Measurements from ENCODE around the gene SULT1E1. TPM values are rescaled to one million over a fixed set of nuclear protein-coding genes. Genes with fewer than 3 reads are reported as not detected.
A peak's percentile ranks its signal among the peaks of the same experiment; 100 is the strongest.
"Not testable (repeated sequence)": the region's sequence is repeated elsewhere in the genome, so short reads cannot be mapped to it uniquely, and the experiment has no call there.

SULT1E1 gene
- total RNA-seq, 2 experiments from 2014 or later: not detected

DNA sequence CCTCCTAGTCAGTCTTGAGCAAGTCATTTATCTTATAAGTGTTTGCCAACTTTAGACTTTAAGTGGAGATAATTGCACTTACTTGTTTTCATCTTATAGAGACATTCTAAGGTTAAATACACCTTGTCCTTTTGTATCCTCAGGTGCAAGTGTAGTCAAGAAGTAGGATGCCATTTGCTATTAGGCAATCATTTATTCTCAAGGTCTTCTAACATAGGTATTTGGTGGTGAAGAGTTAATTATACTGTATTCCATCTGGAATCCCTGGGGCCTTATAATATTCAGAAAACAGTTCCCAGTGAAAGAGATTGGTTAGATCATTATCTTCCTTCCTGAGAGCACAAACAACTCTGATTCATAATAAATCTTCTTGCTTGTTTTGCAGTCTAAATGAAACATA, 23.7 kb downstream of the SULT1E1 start:
- no peak overlapping the region for H3K4me3 Mint-ChIP-seq

DNA sequence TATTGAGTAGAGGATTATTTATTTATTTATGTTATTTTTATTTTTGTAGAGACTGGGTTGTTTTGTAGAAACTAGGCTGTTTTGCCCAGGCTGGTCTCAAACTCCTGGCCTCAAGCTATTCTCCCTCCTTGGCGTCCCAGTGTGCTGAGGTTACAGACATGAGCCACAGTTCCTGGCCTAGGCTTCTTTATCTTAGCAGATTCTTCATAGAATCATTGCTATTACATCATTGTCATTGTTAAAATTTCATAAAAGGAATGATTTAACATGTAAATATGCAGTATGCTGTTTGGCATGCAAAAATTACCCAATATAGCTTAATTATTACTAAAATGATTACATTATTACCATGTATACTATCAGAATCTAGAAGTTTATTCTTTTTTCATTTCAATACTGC, 24.2 kb downstream of the SULT1E1 start:
- ATAC-seq (no peak), DNase-seq (no peak)
- Mint-ChIP-seq H3K4me1 (ENCODE audit: low read depth) (peaks cover 11% of the 10 kb centered on the region), H3K27ac (no peak overlapping the region), H3K9me3 (ENCODE audit: insufficient read depth) (no peaks in the 10 kb centered on the region), H3K27me3 (ENCODE audit: low read depth) (no peaks in the 10 kb centered on the region), H3K36me3 (ENCODE audit: low read depth) (no peaks in the 10 kb centered on the region), H3K4me3 (no peak overlapping the region)
- ChIA-PET POLR2A (no interaction called here), CTCF (no interaction called here)

More for the DNA sequence above, 23.7 kb downstream of the SULT1E1 start:
- DNase-seq (no peak), ATAC-seq (no peak)
- CTCF ChIA-PET: no interaction called here
- POLR2A ChIA-PET: no interaction called here
- Mint-ChIP-seq H3K27ac (no peak overlapping the region), H3K9me3 (ENCODE audit: insufficient read depth) (no peaks in the 10 kb centered on the region), H3K4me1 (ENCODE audit: low read depth) (peaks cover 7% of the 10 kb centered on the region), H3K36me3 (ENCODE audit: low read depth) (no peaks in the 10 kb centered on the region), H3K27me3 (ENCODE audit: low read depth) (no peaks in the 10 kb centered on the region)

DNA sequence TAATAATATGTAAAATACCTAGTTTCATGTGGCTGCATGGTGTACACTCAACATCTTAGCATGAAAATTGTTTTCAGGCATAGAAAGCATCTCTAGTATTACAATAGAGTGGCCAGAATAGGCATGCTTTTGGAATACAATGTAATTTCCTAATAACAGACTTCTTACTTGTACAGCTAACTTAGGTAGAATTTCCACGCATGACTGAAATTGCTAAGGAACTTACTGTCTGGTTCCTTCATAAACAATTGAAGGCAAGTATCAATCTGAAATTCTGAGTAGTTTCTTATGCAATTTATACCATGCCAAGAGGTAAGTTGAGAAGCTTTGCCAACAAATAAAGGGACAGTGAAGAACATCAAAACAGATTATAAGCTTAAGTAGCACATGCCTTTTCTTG, 26.7 kb downstream of the SULT1E1 start:
- ChIA-PET CTCF (interaction anchor here (1.1 to 1.6 kb wide), 3 partner anchors 9 to 47 kb away, joined by 3 to 6 read pairs (median 3); no protein-coding TSS in a partner anchor), POLR2A (no interaction called here)
- no peaks in the 10 kb centered on the region for H3K27me3 Mint-ChIP-seq (ENCODE audit: low read depth)
- H3K4me3 Mint-ChIP-seq: no peak overlapping the region
- H3K27ac Mint-ChIP-seq: no peak overlapping the region
- H3K4me1 Mint-ChIP-seq (ENCODE audit: low read depth): peaks cover 11% of the 10 kb centered on the region
- H3K36me3 Mint-ChIP-seq (ENCODE audit: low read depth): no peaks in the 10 kb centered on the region
- ATAC-seq: no peak
- no peak for DNase-seq
- H3K9me3 Mint-ChIP-seq (ENCODE audit: insufficient read depth): no peaks in the 10 kb centered on the region

DNA sequence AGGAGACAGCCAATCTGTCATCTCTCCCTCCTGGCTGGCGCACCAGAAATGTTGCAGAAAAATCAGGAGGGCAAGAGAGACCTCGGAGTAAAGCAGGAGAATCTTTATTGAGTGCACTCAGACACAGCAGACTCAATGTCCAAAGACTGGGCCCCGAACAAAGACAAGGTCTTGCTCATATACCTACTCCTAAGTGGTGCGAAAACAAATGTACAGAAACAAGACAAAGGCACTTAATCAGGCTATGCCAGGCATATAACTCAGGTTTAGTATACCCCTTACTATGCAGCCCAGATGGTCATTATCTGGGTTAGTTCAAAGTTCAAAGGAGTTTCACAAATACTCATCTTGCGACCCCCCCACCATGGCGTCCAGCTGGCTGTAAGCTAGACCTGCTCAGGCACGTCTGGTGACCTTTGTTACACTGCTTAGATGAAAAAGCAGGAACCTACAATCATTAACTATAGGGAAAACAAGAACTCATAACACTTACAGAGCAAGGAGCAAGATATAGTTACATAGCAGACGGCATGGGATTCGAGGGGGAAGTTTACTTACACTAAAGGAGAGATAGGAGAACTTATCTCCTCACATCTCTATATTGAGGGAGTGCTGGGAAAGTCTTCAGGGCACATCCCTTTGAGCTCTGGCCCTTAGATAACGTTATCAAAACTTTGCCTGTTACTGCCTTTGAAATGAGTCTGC, 27.5 kb downstream of the SULT1E1 start:
- no peaks in the 10 kb centered on the region for H3K36me3 Mint-ChIP-seq (ENCODE audit: low read depth)
- no peak for ATAC-seq
- H3K9me3 Mint-ChIP-seq (ENCODE audit: insufficient read depth): no peaks in the 10 kb centered on the region
- no peak for DNase-seq
- ChIA-PET CTCF (interaction anchor here (1.6 kb wide), 1 partner anchor 48 kb away, joined by 3 read pairs; no protein-coding TSS in a partner anchor), POLR2A (no interaction called here)
- H3K4me3 Mint-ChIP-seq: no peak overlapping the region
- H3K27me3 Mint-ChIP-seq (ENCODE audit: low read depth): no peaks in the 10 kb centered on the region
- H3K4me1 Mint-ChIP-seq (ENCODE audit: low read depth): peaks cover 11% of the 10 kb centered on the region
- no peak overlapping the region for H3K27ac Mint-ChIP-seq

DNA sequence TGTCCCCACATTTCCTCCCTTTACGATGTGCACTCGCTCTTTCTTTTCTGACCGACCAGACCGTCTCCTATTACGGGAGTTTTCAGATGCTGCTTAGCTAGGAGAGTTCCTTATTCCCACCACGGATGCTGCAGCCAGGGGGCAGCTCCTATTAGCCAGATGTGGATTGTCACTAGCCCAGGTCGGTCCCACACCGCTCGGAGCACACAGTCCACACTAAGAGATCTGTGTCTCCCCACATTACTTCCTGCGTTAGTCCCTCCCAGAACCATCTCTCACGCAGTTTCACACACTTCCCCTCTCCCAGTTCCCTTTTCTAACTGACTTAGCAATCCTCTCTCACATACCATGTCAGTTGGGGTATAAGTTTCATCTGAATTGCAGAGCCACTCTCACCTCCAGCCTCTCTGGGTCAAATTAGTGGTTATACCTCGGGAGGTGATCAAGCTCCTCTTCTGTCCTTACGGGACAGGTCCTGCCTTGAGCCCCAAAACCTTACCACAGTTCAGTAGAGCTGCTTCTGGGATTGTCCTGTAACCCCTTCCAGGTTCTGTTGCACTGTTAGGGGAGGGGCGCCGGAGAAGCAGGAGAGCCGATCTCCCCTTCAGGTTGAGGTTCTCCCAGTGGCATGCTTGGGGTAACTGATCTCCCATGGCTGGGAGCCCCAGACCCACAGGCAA, 28.2 kb downstream of the SULT1E1 start:
- H3K4me1 Mint-ChIP-seq (ENCODE audit: low read depth): peaks cover 11% of the 10 kb centered on the region
- H3K27ac Mint-ChIP-seq: peak overlapping the region; percentile 79
- POLR2A ChIA-PET: interaction anchor here (0.7 kb wide), 1 partner anchor 23 kb away, joined by 4 read pairs; no protein-coding TSS in a partner anchor

DNA sequence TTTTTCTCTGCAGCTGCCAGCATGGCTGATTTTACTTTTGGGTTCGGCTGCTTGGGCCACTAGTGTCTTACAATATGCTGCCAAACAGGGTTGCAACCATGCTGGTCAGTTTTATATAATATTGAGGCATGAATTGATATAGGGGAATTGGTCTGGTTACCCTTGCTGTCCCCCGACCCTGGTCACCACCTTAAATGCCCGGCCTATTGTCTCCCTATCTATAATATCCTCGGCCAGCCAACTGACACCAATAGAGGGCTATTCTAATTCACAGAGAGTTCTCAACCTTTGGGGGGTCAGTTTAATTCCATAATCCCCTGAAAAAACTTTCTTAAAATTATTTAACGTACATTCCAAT, 28.7 kb downstream of the SULT1E1 start:
- DNase-seq: no peak
- H3K4me1 Mint-ChIP-seq (ENCODE audit: low read depth): peaks cover 11% of the 10 kb centered on the region
- H3K27ac Mint-ChIP-seq: no peak overlapping the region
- H3K4me3 Mint-ChIP-seq: peak overlapping the region; percentile 69
- no peaks in the 10 kb centered on the region for H3K9me3 Mint-ChIP-seq (ENCODE audit: insufficient read depth)
- no peak for ATAC-seq
- no peaks in the 10 kb centered on the region for H3K36me3 Mint-ChIP-seq (ENCODE audit: low read depth)
- H3K27me3 Mint-ChIP-seq (ENCODE audit: low read depth): no peaks in the 10 kb centered on the region
- ChIA-PET CTCF (interaction anchor here (0.9 to 1.4 kb wide), 2 partner anchors 8 to 50 kb away, joined by 3 to 4 read pairs; no protein-coding TSS in a partner anchor), POLR2A (interaction anchor here (0.7 kb wide), 1 partner anchor 22 kb away, joined by 4 read pairs; no protein-coding TSS in a partner anchor)

More for the DNA sequence above, 28.2 kb downstream of the SULT1E1 start:
- DNase-seq: no peak
- Mint-ChIP-seq H3K4me3 (peak overlapping the region; percentile 69), H3K27me3 (ENCODE audit: low read depth) (no peaks in the 10 kb centered on the region), H3K36me3 (ENCODE audit: low read depth) (no peaks in the 10 kb centered on the region), H3K9me3 (ENCODE audit: insufficient read depth) (no peaks in the 10 kb centered on the region)
- peak; percentile 83 for ATAC-seq
- CTCF ChIA-PET: interaction anchor here (0.9 to 1.4 kb wide), 2 partner anchors 9 to 50 kb away, joined by 3 to 4 read pairs; no protein-coding TSS in a partner anchor

DNA sequence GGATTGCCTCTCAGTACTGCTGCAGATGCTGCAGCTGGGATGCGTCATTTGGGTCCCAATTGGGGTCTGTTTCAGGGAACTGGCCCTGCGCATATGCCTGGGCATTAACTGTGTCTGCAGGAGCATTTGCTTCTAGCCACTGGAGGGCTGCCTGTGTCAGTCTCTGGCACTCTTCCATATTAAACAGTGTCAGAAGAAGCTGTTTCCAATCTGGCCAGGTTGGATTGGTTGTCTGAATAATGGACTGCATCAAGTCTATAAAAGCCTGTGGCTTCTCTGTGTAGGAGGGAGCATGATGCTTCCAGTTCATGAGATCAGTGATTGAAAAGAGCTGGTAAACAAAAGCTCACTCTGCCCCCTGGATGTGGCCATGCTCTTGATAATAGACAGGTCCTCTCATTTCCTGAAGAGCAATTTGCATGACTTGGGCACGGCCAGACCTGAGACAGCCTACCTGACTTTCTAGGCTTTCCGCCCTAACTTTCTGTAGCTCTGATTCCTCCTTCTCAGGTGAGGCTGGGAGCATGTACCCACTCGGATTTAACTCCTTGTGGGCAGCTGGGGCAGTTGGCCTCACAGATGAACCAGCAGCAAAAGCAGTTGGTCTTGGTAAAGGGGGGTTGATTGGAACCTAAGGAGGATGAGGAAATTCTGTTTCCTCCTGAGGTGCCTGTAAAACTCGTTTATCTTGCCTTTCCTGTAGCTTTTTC, 29.2 kb downstream of the SULT1E1 start:
- DNase-seq: no peak
- Mint-ChIP-seq H3K36me3 (ENCODE audit: low read depth) (no peaks in the 10 kb centered on the region), H3K4me3 (no peak overlapping the region), H3K27ac (no peak overlapping the region), H3K27me3 (ENCODE audit: low read depth) (no peaks in the 10 kb centered on the region), H3K9me3 (ENCODE audit: insufficient read depth) (no peaks in the 10 kb centered on the region), H3K4me1 (ENCODE audit: low read depth) (peaks cover 11% of the 10 kb centered on the region)
- POLR2A ChIA-PET: no interaction called here
- no peak for ATAC-seq
- CTCF ChIA-PET: interaction anchor here (1.4 kb wide), 1 partner anchor 7 kb away, joined by 4 read pairs; no protein-coding TSS in a partner anchor

DNA sequence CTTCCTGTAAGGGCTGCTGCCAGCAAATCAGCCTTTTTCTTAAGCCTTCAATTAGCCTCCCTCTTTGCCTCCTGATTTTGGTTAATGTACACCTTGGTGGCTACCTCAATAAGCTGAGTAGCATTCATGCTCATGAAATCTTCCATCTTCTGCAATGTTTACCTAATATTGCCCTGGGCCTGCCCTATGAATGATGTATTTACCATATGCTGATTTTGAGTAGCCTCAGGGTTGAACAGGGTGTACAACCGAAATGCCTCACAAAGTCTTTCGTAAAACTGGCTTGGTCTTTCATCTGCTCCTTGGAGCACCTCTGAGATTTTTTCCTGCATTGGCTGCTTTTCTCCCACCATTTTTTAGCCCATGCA, 29.8 kb downstream of the SULT1E1 start:
- no peak overlapping the region for H3K27ac Mint-ChIP-seq
- H3K36me3 Mint-ChIP-seq (ENCODE audit: low read depth): no peaks in the 10 kb centered on the region
- H3K9me3 Mint-ChIP-seq (ENCODE audit: insufficient read depth): no peaks in the 10 kb centered on the region
- no peak overlapping the region for H3K4me3 Mint-ChIP-seq
- DNase-seq (no peak), ATAC-seq (no peak)
- H3K4me1 Mint-ChIP-seq (ENCODE audit: low read depth): peaks cover 11% of the 10 kb centered on the region
- ChIA-PET CTCF (no interaction called here), POLR2A (no interaction called here)
- no peaks in the 10 kb centered on the region for H3K27me3 Mint-ChIP-seq (ENCODE audit: low read depth)

DNA sequence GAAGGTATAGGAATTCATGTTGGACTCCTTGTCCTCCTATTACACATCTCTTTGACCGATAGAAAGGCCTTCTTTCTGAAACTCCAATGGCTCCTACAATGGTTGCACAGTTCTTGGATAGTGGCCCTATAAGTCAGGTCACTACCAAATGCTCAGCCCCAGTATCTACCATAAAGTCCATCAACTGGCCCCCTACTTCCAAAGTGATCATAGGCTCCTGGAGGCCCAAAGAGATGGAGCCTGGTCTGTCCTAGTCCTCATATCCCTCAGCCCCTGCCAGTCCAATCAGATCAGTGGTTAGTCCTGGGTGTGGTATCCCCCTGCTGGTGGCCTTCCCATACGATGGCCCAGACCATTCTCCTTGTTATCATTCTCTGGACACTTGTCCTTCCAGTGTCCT, 30.3 kb downstream of the SULT1E1 start:
- CTCF ChIA-PET: no interaction called here
- POLR2A ChIA-PET: no interaction called here
- Mint-ChIP-seq H3K27ac (no peak overlapping the region), H3K9me3 (ENCODE audit: insufficient read depth) (no peaks in the 10 kb centered on the region), H3K27me3 (ENCODE audit: low read depth) (no peaks in the 10 kb centered on the region), H3K36me3 (ENCODE audit: low read depth) (no peaks in the 10 kb centered on the region), H3K4me1 (ENCODE audit: low read depth) (peaks cover 11% of the 10 kb centered on the region), H3K4me3 (no peak overlapping the region)
- DNase-seq (no peak), ATAC-seq (no peak)

DNA sequence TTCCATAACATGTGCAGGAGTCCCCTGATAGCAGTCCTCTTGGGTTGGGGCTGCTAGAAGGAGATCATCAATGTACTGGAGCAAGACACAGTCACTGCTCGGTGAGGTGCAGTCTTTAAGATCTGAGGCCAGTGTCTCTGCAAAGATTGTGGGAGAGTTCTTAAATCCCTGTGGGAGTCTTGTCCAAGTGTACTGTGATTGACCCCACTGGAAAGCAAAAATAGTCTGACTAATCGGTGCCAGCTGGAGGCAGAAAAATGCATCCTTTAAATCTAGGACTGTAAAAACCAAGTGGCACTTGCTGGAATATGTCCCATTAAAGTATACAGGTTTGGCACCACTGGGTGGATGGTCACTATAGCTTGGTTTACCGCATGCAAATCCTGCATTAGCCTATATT, 31.1 kb downstream of the SULT1E1 start:
- no peaks in the 10 kb centered on the region for H3K9me3 Mint-ChIP-seq (ENCODE audit: insufficient read depth)
- H3K4me1 Mint-ChIP-seq (ENCODE audit: low read depth): peaks cover 11% of the 10 kb centered on the region
- no peak for ATAC-seq
- CTCF ChIA-PET: no interaction called here
- no peak overlapping the region for H3K27ac Mint-ChIP-seq
- DNase-seq: no peak
- H3K27me3 Mint-ChIP-seq (ENCODE audit: low read depth): no peaks in the 10 kb centered on the region
- H3K4me3 Mint-ChIP-seq: no peak overlapping the region
- POLR2A ChIA-PET: no interaction called here
- H3K36me3 Mint-ChIP-seq (ENCODE audit: low read depth): no peaks in the 10 kb centered on the region

DNA sequence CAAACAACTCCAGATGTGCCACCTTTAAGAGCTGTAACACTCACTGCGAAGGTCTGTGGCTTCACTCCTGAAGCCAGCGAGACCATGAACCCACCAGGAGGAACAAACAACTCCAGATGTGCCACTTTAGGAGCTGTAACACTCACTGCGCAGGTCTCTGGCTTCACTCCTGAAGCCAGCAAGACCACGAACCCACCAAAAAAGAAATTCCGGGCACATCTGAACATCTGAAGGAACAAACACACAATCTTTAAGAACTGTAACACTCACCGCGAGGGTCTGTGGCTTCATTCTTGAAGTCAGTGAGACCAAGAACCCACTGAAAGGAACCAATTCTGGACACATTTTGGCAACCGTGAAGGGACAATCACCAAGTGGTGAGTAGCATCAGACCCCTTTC, 34.9 kb downstream of the SULT1E1 start:
- DNase-seq; H3K4me3 Mint-ChIP-seq; H3K27me3 Mint-ChIP-seq (ENCODE audit: low read depth); H3K36me3 Mint-ChIP-seq (ENCODE audit: low read depth); POLR2A ChIA-PET; H3K27ac Mint-ChIP-seq; H3K4me1 Mint-ChIP-seq (ENCODE audit: low read depth); H3K9me3 Mint-ChIP-seq (ENCODE audit: insufficient read depth); ATAC-seq: not testable (repeated sequence)
- CTCF ChIA-PET: interaction anchor here (0.8 to 1.5 kb wide), 2 partner anchors 9 to 132 kb away, joined by 3 to 6 read pairs; no protein-coding TSS in a partner anchor
